Coronary artery (tissue), 2 donors: ENCODE results near the gene IRF1.

ENCODE experiments used
- DNase-seq: peaks from one replicate; pipeline ENCODE4 v3.0.0-alpha.2; 2017; ENCODE audit warnings: low spot score
- H3K27ac ChIP-seq, 2 donors: fragments of 200-600 bp; sonication (generic); one replicate each; pipeline ENCODE4 v1.5.1; 2016 to 2019
- H3K4me3 ChIP-seq: fragments of 200-600 bp; sonication (generic); 2 replicates; pipeline ENCODE4 v1.5.1; 2016; ENCODE audit warnings: mild to moderate bottlenecking, moderate library complexity
- CTCF ChIP-seq: fragments of 200-600 bp; sonication (generic); IDR thresholded peaks from one replicate; pipeline ENCODE4 v1.5.1; 2019; ENCODE audit warnings: antibody characterized with exemption

The IRF1 gene

GRCh38 chr5:132505641-132506040 is 15.1 kb upstream of the IRF1 start:
- no peak for DNase-seq
- no peak overlapping the region for H3K4me3 ChIP-seq
- H3K27ac ChIP-seq: peak overlapping the region in 1 of 2 donors; percentile 8
- no peak for TF ChIP-seq CTCF

GRCh38 chr5:132504746-132505145 is 14.2 kb upstream of the IRF1 start:
- no peak overlapping the region for H3K4me3 ChIP-seq
- H3K27ac ChIP-seq: no peak overlapping the region
- TF ChIP-seq CTCF: no peak
- DNase-seq: no peak

GRCh38 chr5:132503244-132503643 is 12.7 kb upstream of the IRF1 start:
- Histone ChIP-seq H3K27ac (no peak overlapping the region), H3K4me3 (no peak overlapping the region)
- no peak for TF ChIP-seq CTCF
- no peak for DNase-seq

GRCh38 chr5:132501961-132502931 is 11.7 kb upstream of the IRF1 start:
- no peak for DNase-seq
- TF ChIP-seq CTCF: no peak
- Histone ChIP-seq H3K4me3 (no peak overlapping the region), H3K27ac (peak overlapping the region in 1 of 2 donors; percentile 25)

GRCh38 chr5:132501629-132501956 is 11.0 kb upstream of the IRF1 start:
- no peak for TF ChIP-seq CTCF
- DNase-seq: no peak
- no peak overlapping the region for H3K4me3 ChIP-seq
- H3K27ac ChIP-seq: peak overlapping the region in 1 of 2 donors; percentile 25

GRCh38 chr5:132500931-132501628 is 10.5 kb upstream of the IRF1 start:
- TF ChIP-seq CTCF: peak; percentile 81
- DNase-seq: peak; percentile 76
- no peak overlapping the region for H3K4me3 ChIP-seq
- peak overlapping the region in 1 of 2 donors; percentile 26 for H3K27ac ChIP-seq
